Breast epithelium (tissue), 3 donors: ENCODE results near the gene MBIP.

Experiments
- CTCF ChIP-seq, 3 donors: fragments of 450-650 bp; IDR thresholded peaks; one replicate each; pipeline ENCODE4 v1.5.1; 2016 to 2017; ENCODE audit warnings: antibody characterized with exemption in 3 of 3, mild to moderate bottlenecking in 3 of 3, moderate library complexity in 3 of 3
- POLR2A ChIP-seq: fragments of 450-650 bp; IDR thresholded peaks from one replicate; pipeline ENCODE4 v1.6.1; 2016; ENCODE audit warnings: antibody characterized with exemption, mild to moderate bottlenecking, moderate library complexity

- TF ChIP-seq CTCF (IDR thresholded peaks at IDR 0.05) (no peak), POLR2A (no peak)
Observed at GRCh38 chr14:36303960-36304359, 16.5 kb downstream of the MBIP start.
